Activated CD4-positive, alpha-beta T cell treated with anti-CD3 and anti-CD28 coated beads for 1 hour (primary cell): ENCODE results near the gene DMAC2.
"Not testable (repeated sequence)": the region's sequence is repeated elsewhere in the genome, so short reads cannot be mapped to it uniquely, and the experiment has no call there.

Experiments
- DNase-seq: peaks from one replicate; pipeline ENCODE4 v3.0.0-alpha.2; 2020

Gene DMAC2

DNA sequence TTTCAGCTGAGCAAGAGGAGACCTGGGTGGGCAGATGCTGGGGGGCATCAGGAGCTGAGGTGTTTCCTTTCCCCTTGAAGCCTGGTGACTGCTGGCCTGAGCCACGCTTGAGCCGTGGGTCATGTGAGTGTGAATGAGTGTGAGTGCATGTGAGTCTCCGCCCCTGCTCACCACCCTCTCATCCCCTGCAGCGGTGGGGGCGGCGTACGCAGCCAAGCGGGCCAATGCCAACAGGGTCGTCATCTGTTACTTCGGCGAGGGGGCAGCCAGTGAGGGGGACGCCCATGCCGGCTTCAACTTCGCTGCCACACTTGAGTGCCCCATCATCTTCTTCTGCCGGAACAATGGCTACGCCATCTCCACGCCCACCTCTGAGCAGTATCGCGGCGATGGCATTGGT is 17.7 kb downstream of the DMAC2 start:
- DNase-seq: no peak

DNA sequence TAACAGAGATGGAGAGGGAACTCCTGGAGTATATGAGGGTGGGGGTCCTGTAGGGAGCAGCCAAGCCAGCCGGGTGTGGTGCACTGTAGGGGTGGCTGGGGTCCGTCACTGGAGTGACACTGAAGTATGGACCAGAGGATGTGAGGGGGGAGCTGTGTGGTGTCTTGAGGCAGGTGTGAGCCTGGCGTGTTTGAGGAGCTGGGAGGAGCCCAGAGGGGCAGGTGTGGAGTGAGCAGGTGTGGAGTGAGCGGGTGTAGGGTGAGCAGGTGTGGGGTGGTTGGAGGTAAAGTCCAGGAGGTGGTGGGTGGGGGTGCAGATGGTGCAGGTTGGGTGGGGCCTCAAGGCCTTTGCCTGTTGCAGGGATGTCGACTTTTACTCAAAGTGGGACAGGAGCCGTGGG is 18.4 kb downstream of the DMAC2 start:
- no peak for DNase-seq

DNA sequence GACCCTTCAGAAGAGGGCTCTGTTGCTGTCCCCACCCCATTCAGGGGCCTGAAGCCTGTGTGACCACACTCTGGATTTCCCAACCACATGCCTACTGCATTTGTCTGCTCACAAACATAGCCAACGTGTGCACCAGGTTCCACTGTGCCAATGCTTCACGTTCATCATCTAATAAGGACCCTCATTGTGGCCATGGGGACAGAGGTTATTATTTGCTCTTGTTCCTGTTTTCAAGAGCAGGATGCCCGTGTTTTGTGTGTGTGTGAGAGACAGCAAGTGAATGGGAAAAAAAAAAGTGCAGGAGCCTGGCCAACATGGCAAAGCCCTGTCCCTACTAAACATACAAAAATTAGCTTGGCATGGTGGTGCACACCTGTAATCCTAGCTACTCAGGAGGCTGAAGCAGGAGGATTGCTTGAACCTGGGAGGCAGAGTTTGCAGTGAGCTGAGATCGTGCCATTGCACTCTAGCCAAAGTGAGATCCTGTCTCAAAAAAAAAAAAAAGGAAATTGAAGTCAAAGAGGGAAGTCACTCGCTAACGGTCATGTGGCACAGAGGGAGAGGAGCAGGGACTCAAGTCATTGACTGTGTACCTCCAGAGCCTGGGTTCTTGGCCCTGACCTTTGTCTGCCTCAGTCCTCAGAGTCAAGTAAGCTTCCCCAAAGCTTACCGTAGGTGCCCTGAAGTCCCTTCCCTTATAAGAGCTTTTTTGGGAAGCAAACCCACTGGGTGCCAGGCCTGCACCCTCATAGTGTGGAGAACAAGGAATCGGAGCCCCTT is 19.4 kb downstream of the DMAC2 start:
- no peak for DNase-seq

DNA sequence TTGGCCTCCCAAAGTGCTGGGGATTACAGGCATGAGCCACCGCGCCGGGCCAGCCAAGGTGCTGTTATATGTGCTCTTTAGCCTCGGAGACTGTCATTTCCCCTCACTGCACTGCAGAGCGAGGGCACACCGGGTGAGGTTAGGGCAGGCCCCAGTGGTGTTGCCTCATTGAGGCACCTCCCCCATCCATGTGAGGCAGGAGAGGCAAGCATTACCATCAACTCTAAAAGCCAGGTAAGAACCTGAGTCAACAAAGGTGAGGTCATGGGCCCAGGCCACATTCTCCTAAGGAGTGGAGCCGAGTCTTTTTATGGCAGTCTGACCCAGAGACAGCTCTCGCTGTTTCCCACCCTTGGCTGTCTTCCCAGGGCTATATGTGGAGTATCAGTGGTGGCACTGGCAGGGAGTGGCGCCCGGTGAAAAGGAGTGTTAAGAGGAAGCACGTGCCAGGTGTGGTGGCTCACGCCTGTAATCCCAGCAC is 23.5 kb downstream of the DMAC2 start:
- no peak for DNase-seq

DNA sequence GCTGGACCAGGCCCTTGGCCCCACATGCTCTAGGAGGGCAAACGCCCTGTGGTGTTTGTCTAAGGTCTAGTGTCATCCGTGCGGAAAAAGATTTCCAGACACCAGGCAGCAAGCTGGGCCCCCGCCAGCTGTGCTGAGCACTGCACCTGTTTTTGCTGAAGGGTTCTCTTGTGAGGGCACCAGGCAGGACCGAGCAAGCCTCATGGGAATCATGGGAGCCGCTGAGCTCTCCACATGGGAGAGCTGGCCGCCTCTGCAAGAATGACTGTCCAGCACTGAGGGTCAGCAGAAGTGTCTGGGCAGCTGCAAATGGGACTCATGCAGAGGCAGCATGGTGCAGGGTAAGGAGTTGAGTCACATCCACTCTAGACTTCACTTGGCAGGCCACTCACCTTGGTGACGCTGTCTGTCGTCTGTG is 24.5 kb downstream of the DMAC2 start:
- no peak for DNase-seq

DNA sequence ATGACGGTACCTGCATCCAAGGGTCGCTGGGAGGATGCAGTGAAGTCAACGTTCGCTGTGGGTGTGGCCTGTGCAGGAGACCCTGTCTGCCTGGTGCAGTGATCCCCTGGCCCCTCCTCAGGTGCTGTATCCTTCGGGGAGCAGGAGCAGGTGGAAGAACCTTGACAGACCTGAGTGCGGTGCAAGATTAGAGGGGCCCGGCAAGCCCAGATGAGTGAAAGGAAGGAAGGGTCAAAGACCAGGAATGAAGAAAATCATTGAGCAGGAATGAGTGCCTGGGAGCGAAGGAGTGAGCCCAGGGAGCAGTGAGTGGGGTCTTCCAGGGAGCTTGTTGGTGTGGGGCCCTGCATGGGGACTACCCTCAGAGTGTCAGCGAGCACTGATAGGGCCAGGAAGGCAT is 25.3 kb downstream of the DMAC2 start:
- DNase-seq: no peak

DNA sequence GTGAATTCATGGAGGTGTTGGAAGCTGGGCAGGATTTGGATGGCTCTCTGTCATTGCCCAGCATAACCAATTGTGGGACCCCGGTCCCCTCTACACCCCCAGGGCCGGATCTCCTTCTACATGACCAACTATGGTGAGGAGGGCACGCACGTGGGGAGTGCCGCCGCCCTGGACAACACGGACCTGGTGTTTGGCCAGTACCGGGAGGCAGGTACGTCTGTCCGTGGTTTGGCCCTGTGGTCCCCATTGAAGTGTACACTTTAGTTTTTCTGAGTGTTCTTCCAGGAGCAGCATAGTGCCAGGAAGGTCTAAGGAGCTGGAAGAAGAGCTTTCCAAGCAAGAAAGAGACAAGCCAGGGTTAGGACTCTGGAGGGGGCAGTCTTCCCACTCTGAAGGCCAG is 25.8 kb downstream of the DMAC2 start:
- no peak for DNase-seq

DNA sequence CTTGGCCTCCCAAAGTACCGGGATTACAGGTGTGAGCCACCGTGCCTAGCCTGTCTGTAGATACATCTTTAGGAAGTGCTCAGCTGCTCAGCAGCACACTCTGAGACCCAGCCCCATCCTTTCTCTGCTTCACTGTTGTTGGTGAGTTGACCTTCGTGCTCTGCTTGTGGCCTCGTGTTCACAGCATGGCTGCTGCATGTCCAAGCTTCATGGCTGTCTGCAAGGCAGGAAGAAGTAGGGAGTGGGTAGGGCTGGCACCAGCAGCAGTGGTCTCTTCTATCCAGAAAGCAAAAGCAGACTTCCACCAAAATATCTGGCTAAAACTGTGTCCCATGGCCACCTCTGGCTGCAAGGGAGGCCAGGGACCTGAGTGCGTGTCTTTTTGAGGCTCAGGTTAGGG is 26.8 kb downstream of the DMAC2 start:
- DNase-seq: no peak

DNA sequence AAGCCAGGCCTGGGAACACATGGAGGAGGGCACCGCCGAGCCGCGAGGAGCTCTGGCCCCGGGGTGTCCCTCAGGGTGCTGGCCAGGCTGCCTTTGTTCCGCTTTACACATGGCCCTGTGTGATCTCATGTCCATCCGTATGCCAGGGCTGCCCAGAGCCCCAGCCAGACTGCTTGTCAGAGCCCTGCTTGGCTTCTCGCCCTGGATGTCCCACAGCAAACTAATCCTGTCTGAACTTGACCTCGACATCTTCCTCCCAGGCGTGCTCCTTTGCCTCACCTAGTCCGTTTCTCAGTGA is 27.8 kb downstream of the DMAC2 start:
- DNase-seq: no peak

DNA sequence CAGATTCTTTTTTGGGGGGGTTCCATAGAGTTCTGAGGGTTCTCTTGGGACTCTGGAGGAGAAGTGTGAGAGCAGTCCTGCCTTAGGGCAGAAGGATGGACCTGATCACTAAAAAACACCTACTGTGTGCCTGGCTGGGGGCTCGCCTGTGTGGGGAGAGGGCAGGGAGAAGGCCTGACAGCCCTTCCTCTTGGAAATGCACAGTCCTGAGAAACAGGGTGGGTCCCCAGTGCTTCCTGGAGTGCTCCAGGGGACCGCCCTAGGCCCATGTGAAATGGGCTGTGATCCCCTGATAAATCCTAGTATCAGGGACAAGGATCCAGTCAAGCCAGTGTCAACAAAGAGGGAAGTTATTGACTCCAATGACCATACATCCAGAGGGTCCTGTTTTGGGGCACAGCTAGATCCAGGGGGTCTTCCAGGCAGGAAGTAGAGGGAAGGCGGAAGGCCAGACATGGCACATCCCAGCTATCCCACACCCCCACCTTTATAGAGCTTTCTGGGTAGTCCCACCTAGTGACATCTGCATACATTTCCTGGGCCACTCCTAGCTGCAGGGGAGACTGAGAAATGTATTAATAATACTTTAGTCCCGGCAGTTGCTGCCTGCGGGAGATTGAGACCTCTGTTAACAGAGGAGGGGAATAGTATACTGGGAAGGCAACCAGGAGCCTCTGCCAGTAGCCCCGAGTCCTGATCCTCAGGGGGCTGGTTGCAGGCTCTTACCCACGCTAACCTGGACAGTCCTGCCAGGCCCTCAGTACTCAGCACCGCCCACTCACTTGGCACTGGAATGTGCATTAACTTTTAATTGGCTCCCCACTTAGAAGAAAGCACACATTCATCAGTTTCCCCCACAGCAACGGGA is 28.4 kb downstream of the DMAC2 start:
- DNase-seq: no peak

DNA sequence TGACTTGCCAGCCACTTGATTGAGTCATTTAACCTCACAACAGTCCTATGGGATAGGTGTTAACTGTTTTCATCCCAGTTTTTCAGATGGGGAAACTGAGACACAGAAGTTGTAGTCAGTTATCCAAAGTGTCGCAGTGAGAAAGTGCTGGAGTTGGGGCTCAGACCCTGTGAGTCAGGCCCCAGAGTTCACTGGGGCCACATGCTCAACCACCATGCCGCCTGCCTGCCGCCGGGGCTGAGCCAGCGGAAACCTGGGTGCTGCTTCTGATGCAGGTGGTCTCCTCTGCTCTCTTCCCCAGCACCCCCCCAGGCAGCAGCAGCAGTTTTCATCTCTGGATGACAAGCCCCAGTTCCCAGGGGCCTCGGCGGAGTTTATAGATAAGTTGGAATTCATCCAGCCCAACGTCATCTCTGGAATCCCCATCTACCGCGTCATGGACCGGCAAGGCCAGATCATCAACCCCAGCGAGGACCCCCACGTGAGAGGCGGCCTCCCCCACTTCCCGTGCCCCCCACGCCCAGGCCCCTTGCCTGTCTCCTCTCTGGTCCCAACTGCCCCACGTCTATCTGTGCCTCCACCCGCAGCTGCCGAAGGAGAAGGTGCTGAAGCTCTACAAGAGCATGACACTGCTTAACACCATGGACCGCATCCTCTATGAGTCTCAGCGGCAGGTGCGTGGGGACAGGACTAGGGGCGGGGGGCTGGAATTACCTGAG is 29.2 kb downstream of the DMAC2 start:
- DNase-seq: no peak

DNA sequence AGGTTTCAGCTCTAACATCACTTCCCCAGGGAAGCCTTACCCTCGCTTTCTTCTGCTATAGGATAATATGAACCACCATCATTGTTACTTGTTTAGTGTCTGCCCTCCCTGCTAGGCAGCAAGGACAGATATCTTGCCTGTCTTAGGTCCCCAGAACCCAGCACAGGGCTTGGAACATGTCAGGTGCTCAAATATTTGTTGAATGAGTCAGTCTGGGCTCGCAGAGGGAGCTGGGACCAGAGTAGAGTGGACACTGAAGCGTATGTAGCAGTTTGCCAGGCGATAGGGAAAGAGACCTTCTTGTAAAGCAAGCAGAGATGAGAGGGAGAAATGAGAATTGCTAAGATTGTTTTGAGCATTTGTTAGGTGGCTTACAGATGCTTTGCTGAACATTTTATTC is 30.4 kb downstream of the DMAC2 start:
- DNase-seq: no peak

DNA sequence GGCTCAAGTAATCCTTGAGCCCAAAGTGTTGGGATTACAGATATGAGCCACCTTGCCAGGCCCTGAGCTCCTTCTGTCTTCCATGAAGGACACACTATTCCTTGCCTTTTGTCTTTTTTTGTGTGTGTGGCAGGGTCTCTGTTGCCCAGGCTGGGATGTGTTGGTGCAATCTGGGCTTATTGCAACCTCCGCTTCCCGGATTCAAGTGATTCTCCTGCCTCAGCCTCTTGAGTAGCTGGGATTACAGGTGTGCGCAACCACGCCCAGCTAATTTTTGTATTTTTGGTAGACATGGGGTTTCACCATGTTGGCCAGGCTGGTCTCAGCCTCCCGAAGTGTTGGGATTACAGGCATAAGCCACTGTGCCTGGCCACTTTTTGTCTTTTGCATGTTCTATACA is 30.9 kb downstream of the DMAC2 start:
- DNase-seq: not testable (repeated sequence)

DNA sequence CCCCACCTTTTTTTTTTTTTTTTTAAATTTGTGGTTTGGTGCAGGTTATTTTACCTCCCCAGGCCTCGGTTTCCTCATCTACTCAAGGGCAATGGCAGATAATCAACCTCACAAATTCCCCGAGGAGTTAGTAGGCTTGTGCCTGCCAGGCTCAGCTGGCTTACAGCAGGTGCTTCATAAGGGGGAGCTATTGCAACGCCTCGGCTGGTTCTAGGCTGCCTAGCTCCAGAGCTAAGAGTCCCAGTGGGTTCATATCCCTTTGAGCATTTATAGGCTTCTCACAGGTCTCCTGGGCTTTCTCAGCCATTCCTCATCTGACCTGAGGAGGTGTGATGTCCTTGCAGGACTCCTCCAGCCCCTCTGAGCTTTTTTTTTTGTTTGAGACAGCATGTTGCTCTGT is 31.5 kb downstream of the DMAC2 start:
- no peak for DNase-seq

DNA sequence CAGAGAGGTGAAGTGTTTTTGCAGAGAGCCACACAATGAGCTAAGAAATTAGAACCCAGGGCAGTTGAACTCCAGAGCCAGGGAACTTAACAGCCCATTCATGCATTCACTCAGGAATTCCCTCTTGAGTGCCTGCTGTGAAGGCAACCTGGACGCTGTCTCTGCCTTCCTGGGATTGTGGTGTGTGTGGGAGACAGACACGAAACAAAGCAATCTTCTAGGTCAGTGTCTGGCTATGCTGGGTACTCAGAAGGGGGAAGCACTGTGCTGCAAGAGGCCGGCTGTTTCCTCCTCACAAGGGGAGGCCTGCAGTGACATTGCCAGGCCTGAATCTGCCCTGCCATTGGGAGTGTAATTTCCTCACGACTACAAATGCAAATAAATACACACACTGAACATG is 32.4 kb downstream of the DMAC2 start:
- no peak for DNase-seq

DNA sequence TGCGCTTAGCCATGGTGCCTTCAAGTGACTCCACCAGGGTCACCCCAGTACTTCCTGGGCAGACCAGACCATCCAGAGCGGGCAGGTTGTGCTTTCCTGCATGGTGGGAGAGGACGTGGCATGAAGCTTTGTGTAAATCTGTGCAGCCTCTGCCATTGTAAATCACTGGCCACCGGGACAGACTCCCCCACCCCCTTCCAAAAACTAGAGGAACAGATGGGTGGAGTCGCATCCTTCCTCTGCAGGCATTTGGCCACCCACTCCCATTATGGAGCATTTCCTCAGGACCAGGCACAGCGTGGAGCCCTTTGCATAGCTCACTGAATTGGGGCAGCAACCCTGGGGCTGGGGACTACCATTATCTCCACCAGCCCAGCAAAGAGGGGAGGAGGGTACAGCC is 33.9 kb downstream of the DMAC2 start:
- DNase-seq: no peak

DNA sequence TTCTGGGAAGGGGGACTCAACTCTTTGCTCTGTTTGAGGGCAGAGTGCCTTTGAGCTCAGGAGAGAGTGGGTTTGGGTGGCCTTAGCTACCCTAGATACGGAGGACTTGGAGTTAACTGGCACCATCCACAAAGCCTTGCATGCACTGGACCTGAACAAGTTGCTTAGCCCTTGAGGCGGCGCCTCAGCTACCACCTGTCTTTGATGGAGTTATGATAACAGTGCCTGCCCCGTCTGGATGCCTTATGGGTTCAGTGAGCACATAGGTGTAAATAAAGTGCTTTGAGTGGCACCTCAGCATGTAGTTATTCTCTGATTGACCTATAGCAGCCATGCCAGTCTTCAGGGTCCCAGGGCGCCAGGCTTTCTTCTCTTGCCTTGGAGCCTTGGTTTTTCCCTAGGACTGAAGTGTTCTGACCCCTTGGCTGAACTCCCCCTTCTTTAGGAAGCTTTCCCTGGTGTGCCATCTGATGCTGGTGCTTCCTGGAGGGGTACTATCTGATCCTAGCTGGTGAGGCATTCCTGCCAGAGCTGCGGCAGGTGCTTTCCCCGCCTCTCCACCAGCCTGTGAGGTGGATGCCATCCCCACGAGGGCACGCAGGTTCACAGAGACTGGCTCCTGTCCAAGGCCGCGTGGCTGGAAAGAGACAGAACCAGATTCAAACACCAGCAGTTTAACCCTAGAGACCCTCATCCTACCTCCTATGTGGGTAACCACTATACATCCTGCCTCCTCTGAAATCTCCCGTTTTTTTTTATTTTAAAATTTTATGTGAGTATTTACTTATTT is 36.3 kb downstream of the DMAC2 start:
- no peak for DNase-seq

DNA sequence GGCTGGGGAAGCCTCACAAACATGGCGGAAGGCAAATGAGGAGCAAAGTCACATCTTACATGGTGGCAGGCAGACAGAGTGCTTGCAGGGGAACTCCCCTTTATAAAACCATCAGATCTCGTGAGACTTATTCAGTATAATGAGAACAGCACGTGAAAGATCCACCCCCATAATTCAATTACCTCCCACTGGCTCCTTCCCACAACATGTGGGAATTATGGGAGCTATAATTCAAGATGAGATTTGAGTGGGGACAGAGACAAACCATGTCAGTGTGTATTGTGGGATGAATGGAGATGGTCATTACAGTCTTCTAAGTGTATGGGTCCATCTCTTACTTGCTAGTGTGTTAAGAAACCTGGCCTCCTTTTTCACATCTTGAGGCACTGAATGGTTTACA is 37.7 kb downstream of the DMAC2 start:
- no peak for DNase-seq

DNA sequence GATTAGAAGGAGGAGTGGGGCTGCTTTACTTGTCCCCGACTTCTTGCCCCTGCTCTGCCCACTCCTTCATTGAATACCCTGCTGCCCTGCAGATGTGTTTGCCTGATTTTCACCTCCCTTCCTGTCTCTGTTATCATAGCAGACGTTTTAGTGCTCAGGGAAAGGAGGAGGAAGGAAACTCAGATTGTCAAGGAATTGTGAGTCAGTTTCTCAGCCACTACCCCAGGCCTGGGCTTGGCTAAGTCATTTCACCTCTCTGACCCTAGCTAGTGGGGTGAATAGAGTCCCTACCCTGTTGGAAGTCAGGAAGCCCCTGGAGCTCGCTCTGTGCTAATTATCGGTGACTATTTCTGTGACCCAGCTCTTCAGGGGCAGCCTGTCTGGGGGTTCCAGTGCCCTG is 38.2 kb downstream of the DMAC2 start:
- DNase-seq: no peak

DNA sequence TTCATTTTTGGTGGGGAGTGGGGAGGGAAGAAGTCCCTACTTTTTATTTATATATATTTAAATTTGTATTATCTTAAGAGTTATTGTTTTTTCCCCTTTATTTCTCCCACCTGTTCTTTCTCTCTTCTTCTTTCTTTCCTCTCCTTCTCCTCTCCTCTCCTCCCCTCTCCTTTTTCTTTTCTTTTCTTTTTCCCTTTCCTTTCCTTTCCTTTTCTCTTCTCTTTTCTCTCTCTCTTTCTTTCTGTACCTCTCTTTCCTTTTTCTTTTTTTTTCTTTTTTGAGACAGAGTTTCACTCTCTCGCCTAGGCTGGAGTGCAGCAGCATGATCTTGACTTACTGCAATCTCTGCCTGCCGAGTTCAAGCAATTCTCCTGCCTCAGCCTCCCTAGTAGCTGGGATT is 40.2 kb downstream of the DMAC2 start:
- DNase-seq: no peak

DNA sequence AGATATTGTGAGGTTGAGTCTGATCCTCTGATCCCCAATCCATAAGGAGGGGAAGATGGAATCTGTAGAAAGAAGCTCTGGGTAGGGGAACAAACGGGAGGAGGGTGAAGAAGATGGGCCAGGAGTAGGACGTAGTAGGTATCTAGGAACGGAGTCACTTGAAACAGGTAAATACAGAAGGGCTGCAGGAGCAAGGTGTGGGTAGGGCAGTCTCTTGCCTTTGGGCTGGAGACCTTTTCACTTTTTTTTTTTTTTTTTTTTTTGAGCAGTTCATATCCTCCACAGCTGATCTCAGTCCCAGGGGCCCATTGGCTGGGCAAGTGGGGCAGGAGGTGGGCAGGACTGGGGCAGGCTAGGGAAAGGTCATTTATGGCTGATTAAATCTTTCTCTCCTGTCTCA is 40.6 kb downstream of the DMAC2 start:
- DNase-seq: no peak

DNA sequence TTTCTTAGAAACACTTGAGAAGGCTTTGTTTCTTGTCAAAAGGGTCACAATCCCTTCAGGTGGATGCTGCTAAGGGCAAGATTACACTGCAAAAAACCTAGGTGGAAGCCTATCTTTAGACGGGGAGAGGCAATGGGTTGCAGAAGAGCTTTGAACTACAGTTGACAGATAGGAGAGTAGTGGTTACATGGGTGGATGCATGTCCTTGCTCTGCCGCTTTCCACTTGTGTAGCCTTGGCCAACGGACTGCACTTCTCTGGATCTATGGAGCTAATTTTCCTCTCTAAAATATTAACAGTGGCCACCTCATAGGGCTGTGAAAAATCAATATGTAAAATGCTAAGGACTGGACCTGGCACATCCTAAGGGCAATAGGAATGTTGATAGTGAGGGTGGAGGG is 41.1 kb downstream of the DMAC2 start:
- no peak for DNase-seq

DNA sequence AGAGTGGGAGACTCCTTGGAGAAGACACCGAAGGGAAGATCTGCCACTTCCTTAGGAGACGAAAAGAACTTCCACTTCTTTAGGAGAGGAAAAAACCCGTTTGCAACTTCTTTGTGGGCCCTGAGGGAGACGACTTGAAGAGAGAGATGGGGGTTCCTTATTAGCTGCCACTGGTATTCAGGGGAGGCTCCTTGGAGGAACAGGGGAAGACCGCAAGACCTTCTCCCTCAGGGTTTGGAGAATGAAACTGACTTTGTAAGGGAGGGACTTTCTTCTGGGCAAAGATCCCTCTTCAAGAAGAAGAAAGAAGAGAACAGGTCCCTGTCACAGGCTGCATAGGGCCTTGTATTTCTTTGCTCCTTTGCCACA is 41.7 kb downstream of the DMAC2 start:
- no peak for DNase-seq
